PC-3 (cell line): Measurements from ENCODE around the gene PRICKLE2.

Experiments used
- EZH2 ChIP-seq: fragments of 300-600 bp; sonication (generic); IDR thresholded peaks from one replicate; pipeline ENCODE4 v1.6.1; 2017; ENCODE audit warnings: antibody characterized with exemption, mild to moderate bottlenecking, low read length; ENCODE audit not compliant: unreplicated experiment
- EZH2phosphoT487 ChIP-seq: fragments of 300-600 bp; sonication (generic); IDR thresholded peaks from 2 replicates; pipeline ENCODE4 v1.6.1; 2018; ENCODE audit warnings: mild to moderate bottlenecking, antibody characterized with exemption, low read length, borderline replicate concordance
- TF ChIP-seq, protein P1 (sequence below): fragments of 300-600 bp; sonication (generic); conservative IDR thresholded peaks from 2 replicates; pipeline ENCODE4 v1.5.1; 2017; ENCODE audit warnings: antibody characterized with exemption, low read depth, mild to moderate bottlenecking, low read length

DNA sequence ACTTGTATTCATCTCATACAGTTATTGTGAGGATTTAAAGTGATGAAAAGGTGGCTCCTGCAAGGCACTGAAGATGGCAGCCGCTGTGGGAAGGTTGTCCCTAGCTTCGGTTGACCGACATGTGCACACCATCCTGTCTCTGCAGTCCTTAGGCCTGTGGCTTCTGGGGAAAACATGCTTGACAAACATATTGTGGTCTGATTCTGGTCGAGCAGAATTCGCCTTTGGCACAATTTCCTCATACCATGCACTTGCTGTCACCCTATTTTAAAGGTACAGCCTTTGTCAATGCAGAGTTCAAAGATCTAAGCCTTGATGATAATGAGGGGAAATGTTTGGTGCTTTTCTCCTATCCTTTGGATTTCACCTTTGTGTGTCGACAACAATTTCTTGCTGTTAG is 50.9 kb downstream of the PRICKLE2 start:
- TF ChIP-seq, protein P1, sequence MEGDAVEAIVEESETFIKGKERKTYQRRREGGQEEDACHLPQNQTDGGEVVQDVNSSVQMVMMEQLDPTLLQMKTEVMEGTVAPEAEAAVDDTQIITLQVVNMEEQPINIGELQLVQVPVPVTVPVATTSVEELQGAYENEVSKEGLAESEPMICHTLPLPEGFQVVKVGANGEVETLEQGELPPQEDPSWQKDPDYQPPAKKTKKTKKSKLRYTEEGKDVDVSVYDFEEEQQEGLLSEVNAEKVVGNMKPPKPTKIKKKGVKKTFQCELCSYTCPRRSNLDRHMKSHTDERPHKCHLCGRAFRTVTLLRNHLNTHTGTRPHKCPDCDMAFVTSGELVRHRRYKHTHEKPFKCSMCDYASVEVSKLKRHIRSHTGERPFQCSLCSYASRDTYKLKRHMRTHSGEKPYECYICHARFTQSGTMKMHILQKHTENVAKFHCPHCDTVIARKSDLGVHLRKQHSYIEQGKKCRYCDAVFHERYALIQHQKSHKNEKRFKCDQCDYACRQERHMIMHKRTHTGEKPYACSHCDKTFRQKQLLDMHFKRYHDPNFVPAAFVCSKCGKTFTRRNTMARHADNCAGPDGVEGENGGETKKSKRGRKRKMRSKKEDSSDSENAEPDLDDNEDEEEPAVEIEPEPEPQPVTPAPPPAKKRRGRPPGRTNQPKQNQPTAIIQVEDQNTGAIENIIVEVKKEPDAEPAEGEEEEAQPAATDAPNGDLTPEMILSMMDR: no peak
- TF ChIP-seq EZH2phosphoT487 (no peak), EZH2 (no peak)
